GM12864 (cell line): ENCODE data around the gene GAP43.

ENCODE experiments used
- DNase-seq: peaks from one replicate; pipeline ENCODE4 v3.0.0-alpha.2; 2011; ENCODE audit warnings: low read depth
- H3K4me3 ChIP-seq: 2 replicates; pipeline ENCODE4 v1.5.1; 2011; ENCODE audit warnings: mild to moderate bottlenecking, low read depth, low read length, control low read depth
- TF ChIP-seq, protein P1 (sequence below): IDR thresholded peaks from 2 replicates; pipeline ENCODE4 v1.5.1; 2011; ENCODE audit warnings: low read depth, mild to moderate bottlenecking, moderate library complexity, low read length, control low read depth, inconsistent platforms; ENCODE audit errors: missing control alignments

The GAP43 gene, protein sequence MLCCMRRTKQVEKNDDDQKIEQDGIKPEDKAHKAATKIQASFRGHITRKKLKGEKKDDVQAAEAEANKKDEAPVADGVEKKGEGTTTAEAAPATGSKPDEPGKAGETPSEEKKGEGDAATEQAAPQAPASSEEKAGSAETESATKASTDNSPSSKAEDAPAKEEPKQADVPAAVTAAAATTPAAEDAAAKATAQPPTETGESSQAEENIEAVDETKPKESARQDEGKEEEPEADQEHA

DNA sequence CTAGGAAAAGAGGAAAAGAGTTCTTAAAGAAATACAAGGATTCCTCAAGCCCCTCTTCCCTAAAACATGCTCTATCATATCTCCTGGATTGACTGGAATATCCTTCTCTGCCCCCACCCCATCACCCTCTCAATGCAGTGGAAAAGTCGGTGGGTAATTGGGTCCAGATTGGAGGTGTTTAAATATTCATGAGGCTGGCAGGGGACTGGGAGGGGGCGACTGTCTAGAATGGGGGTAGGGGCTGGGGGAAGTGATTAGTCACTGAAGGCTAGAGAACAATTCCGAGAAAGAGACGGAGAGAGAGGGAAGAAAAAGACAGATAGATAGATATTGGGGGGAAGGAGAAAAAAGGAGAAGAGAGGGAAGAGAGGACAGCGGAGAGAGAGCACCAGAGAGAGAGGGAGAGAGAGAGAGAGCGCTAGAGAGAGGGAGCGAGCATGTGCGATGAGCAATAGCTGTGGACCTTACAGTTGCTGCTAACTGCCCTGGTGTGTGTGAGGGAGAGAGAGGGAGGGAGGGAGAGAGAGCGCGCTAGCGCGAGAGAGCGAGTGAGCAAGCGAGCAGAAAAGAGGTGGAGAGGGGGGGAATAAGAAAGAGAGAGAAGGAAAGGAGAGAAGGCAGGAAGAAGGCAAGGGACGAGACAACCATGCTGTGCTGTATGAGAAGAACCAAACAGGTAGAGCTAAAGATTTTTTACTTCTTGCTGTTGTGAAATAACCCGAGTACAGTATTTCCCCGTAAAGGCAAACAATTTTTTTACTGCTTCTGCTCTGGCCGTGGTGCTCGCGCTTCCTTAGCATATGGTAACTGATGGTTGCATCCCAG is at the start of gene GAP43:
Gene GAP43 (plus strand): TSS at position 467 of the 825 bp plus-strand sequence. CDS start 180 bp downstream, at position 647.
- no peak for DNase-seq
- TF ChIP-seq, protein P1, sequence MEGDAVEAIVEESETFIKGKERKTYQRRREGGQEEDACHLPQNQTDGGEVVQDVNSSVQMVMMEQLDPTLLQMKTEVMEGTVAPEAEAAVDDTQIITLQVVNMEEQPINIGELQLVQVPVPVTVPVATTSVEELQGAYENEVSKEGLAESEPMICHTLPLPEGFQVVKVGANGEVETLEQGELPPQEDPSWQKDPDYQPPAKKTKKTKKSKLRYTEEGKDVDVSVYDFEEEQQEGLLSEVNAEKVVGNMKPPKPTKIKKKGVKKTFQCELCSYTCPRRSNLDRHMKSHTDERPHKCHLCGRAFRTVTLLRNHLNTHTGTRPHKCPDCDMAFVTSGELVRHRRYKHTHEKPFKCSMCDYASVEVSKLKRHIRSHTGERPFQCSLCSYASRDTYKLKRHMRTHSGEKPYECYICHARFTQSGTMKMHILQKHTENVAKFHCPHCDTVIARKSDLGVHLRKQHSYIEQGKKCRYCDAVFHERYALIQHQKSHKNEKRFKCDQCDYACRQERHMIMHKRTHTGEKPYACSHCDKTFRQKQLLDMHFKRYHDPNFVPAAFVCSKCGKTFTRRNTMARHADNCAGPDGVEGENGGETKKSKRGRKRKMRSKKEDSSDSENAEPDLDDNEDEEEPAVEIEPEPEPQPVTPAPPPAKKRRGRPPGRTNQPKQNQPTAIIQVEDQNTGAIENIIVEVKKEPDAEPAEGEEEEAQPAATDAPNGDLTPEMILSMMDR = no peak
- H3K4me3 ChIP-seq = no peak within 1 kb of the TSS

DNA sequence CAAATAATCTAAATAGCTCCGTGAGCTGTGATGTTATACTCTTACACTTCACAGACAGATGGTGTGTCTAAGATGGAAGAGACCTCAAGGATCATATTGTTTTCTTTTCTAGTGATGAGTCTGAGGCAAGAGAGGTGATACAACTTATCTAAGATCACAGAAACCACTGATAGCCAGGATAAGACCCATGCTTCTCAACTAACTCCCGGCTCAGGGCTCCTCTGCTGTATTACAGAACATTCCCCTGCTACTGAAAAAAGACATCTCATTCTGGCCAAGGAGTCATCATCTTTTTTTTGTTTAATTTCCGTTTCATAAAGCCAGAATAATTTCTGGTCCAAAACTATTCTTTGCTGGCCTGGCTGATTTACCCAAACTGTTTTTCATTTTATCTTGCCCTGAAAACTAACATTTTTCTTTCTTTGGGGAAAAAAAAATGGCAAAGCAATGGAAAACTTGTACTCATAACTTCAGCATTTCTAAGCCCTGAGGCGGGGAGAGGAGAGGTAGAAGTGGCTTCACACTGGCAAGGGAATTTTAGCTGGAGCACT is 46.9 kb upstream of the GAP43 start:
- no peak overlapping the region for H3K4me3 ChIP-seq
- TF ChIP-seq, protein P1 = no peak
- no peak for DNase-seq

DNA sequence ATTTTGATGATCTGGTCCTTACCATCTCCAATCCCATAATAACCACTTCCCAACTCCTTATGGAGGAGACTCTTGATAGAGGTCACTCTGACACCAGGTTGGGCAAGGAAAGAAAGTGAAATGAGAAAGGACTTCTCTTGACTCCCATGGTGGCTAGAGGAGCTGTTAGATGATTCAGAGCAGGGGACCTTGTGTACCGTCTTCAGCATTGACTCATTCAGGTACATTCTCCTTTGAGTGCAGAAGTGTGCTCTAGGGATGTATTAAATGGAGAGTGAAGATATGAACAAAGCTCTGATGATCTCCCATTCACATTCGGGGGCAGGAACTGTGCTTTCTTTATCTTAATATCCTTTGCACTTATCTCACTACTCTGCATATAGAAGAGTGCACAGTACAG is 46.3 kb upstream of the GAP43 start:
- TF ChIP-seq, protein P1 = no peak
- no peak overlapping the region for H3K4me3 ChIP-seq
- DNase-seq = no peak

DNA sequence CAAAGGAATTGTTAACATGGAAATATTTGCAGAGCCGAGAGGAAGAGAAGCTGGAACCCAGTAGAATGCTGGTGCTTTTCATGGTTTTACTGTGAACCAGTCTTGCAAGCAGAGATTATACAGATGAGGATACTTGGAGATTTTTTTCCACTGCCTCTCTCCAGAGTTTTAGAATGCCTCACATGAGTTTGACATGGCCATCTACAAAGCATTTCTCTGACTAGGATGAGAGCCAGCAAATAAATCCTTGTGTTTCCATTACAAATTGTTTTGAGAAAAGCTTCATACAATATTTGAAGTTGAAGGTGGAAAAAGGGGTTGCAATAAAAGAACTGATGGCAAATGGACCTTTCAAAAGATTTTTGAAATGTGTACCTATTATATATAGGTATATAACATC is 45.0 kb upstream of the GAP43 start:
- TF ChIP-seq, protein P1 = no peak
- H3K4me3 ChIP-seq = no peak overlapping the region
- no peak for DNase-seq

DNA sequence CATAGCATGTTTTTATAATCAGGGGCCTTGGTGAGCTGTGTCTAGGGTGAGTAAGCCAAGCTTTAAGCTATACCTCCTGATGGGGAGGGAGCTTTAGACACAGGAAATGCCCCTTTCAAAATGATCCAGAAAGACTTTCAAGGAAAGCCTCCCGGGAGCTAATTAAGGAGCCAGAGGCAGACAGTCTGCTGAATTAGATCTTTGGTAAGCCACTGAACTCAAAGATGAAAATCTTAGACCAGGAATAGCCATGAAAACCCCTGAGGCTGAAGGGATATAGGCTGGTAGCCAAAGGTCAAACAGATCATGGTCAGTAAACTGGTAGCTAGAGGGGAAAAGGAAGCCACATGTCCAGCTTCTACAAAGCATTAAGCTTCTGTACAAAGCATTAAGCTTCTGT is 42.7 kb upstream of the GAP43 start:
- TF ChIP-seq, protein P1 = no peak
- no peak for DNase-seq

DNA sequence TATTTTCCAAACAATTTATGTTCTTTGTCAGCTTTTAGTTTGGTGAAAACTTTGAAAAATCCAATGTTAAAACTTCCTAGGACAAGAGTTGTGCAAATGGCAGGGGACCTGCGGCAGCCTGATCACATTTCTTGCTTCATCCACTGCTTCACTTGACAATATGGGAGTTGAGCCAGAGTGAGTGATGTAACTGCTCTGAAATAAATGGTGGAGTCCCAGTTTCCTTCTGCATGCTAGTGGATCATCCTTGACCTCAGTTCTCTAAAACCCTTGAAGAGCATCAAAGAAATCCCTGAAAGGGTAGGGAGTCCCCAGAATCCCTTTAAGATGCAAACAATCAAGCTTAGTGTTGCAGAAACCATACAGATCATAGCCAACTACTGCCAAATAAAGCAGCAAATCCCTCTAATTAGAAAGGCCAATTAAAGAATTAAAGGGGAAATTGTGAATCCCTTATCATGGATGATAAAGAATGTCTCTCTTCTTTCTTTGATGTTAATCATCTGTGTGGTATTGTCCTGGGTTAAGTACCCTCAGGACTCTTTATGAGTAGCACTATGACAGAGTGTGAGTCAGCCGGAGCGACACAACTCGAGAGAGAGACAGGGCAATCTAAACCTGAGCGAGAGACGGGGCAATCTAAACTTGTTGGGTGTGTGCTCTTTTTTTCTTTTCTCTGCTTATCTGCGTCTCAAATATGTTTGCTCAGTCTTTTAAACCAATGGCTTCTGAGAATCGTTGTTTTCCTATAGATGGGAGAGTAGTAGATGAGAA is 41.8 kb upstream of the GAP43 start:
- DNase-seq = no peak
- H3K4me3 ChIP-seq = no peak overlapping the region
- TF ChIP-seq, protein P1 = no peak

More for the DNA sequence above, 42.7 kb upstream of the GAP43 start:
- H3K4me3 ChIP-seq = no peak overlapping the region
